Measurements from ENCODE around the gene FKBP5.
A peak's percentile ranks its signal among the peaks of the same experiment; 100 is the strongest.
"Not testable (repeated sequence)": the region's sequence is repeated elsewhere in the genome, so short reads cannot be mapped to it uniquely, and the experiment has no call there.

The FKBP5 gene

GRCh38 chr6:35688605-35689322 is at the start of gene FKBP5:
Gene FKBP5 (minus strand): TSS chr6:35688915. CDS start chr6:35642824, 46,091 bp downstream.
- DNase-seq (ENCODE audit: low spot score) = peak; percentile 71

GRCh38 chr6:35737413-35738211 is 48.9 kb upstream of the FKBP5 start:
- peak; percentile 48 for DNase-seq (ENCODE audit: low spot score)

- no peak for DNase-seq (ENCODE audit: low spot score)
Measured at GRCh38 chr6:35736982-35737412, 48.3 kb upstream of the FKBP5 start, which contains the start of gene ARMC12. Gene ARMC12 (plus strand): TSS chr6:35737032. CDS start chr6:35737109, 77 bp downstream.

- peak; percentile 74 for DNase-seq (ENCODE audit: low spot score)
Measured at GRCh38 chr6:35736253-35736894, 47.7 kb upstream of the FKBP5 start.

DNA sequence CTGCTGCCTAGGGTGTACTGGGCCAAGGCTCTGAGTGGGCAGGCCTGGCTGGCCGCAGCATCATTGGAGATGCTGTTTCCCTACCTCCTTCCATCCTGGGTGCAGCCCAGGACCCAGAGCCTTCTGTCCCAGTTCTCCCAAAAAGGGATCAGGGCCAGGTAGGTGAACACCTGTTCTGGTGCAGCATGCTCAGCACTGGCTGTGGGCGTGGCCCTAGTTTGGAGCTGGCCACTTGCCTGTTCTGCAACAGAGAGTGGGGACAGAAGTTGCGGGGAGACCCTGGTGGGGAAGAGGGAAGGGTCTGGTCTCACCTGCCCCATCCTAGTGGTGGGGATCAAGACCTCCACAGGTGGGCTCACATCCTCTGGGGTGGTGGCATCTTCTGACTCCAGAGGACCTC is 46.7 kb upstream of the FKBP5 start:
- no peak for DNase-seq (ENCODE audit: low spot score)

GRCh38 chr6:35734319-35734718 is 45.6 kb upstream of the FKBP5 start:
- DNase-seq (ENCODE audit: low spot score) = not testable (repeated sequence)

GRCh38 chr6:35733633-35734032 is 44.9 kb upstream of the FKBP5 start:
- DNase-seq (ENCODE audit: low spot score) = no peak

- DNase-seq (ENCODE audit: low spot score) = peak; percentile 82
Measured at GRCh38 chr6:35731736-35732532, 43.2 kb upstream of the FKBP5 start.

DNA sequence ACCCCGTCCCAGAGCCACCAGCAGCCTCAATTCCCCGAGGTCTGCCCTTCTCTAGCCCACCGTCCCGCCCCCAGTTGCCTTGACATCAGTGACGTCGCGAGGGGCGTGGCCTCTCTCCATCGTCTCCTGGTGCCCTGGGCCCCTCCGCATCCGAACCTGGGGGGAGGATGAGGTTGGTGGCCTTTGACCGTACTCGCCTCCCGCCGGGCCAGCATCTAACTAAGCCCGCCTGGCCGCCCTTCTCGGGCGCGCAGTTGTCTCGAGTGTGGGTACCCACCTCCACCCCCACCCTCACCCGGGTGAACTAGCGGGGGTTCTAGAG is 42.7 kb upstream of the FKBP5 start:
- peak; percentile 78 for DNase-seq (ENCODE audit: low spot score)

DNA sequence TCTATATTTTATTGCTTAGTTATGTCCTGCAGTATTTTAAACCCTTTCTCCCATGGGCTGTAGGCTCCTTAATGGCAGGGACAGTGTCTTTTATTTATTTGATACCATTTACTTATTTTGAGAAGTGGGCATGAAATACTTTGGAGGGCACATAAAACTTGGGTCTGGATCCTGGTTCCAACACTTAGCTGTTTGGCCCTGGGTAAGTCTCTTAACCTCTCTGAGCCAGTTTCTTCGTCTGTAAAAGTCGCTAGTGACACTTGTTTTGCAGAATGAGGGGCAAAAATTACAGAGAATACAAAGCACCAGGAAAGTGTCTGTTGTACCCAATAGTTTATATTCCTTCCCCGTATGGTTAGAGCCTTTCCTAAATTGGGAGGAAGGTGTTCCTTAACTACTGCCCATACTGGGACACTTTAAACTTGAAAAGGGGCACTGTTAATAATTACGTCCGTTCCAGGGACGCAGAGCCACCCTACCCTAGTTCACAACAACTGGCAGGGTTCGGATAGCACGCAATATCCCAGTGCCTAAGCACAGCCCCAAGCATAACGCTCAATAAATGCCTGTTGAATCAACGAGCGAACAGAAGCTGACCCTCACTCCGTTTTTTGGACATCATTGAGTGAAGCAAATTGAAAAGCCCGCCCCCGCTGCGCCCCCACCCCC is 42.2 kb upstream of the FKBP5 start:
- DNase-seq (ENCODE audit: low spot score) = no peak

DNA sequence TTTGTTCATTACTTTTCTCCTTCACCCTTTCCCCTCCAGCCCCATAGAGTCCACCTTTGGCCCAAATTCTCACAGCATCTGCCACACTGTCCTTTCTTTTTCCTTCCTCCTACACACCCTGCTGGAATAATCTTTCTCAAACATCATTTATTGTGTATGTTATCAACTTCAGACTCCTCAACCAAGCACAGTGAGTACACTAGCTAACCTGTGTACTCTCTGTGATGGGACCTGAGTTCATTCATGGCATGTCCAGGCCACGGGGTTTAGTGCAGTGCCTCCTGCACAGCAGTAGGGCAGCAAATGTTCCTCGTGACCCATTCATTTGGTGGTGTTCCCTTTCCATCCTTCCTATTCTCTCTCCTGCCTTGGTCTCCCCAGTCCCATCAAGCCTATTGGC is 41.0 kb upstream of the FKBP5 start:
- no peak for DNase-seq (ENCODE audit: low spot score)

- no peak for DNase-seq (ENCODE audit: low spot score)
Measured at GRCh38 chr6:35728683-35729678, 40.3 kb upstream of the FKBP5 start.

DNA sequence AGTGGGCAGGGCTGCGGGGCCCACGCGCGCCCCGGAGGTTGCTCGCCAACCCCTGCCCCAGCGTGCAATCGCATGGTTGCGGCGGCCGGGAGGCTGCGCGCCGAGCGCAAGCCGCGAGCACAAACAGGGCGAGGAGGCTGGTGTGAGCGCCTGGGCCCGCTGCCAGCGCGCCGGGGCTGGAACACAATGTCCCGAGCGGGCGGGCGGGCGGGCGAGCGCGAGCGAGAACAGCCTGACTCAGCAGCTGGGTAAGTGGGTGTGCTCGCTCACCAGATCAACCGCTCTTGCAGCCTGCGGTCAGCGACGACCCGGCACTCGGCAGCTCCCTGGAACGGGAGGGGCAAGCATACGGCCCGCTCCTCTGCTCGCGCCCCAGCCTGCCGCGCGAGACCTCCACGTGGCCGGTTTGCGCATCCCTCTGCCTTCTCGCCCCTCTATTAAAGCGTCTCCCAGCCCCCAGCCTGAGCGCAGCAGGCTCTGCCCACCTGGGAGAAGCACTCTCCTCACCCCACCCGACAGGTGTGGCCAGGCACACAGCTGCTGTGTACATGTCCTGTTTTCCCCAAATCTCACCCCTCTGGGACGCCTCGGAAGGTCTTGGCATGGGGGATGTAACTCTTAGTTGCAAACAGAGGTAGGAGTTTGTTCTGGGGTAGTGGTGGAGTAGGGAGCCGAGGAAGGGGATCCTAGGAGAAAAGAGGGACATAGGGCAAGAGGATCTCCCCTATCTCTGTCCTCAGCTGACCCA is 39.4 kb upstream of the FKBP5 start:
- DNase-seq (ENCODE audit: low spot score) = peak; percentile 59

- peak; percentile 50 for DNase-seq (ENCODE audit: low spot score)
Measured at GRCh38 chr6:35727231-35727934, 38.7 kb upstream of the FKBP5 start.

GRCh38 chr6:35725721-35726438 is 37.2 kb upstream of the FKBP5 start:
- no peak for DNase-seq (ENCODE audit: low spot score)

GRCh38 chr6:35725081-35725708 is 36.5 kb upstream of the FKBP5 start:
- no peak for DNase-seq (ENCODE audit: low spot score)

DNA sequence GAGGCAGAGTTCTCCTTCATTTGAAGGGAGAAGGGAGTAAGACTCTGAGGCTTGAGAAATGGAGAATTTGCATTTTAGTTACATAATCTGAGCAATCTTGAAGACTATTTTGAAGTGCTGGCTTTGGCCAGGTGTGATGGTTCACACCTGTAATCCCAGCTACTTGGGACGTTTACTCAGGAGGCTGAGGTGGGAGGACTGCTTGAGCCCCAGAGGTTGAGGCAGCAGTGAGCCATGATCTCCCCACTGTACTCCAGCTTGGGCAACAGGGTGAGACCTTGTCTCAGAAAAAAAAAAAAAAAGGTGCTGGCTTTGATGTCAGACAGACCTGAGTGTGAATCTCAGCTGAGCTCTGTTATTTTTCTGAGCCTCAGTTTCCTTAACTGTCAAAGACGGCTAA is 35.8 kb upstream of the FKBP5 start:
- DNase-seq (ENCODE audit: low spot score) = no peak

DNA sequence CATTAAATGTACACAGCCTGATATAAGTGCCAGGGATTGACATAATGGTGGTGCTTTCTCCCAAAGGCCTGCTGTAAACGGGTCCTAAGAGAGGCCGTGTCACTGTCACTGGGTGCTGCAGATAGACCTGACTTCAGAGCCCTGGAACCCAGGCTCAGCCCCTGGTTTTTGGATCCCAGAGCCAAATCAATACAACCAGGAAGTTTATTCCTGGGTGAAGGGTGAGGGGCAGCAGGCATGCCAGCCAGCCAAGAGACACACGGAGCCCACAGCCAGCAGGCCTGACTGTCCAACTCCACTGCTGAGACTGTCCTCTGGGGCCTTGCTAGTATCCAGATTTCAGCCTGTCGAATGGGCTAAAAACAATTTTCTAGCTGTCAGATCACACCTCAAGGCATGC is 35.3 kb upstream of the FKBP5 start:
- DNase-seq (ENCODE audit: low spot score) = no peak

All from HuH-7.5 (cell line).